Spleen (tissue), 13 donors: ENCODE data around the gene PARVB. TPM values are rescaled to one million over a fixed set of nuclear protein-coding genes. Genes with fewer than 3 reads are reported as not detected.
A peak's percentile ranks its signal among the peaks of the same experiment; 100 is the strongest.

Source experiments
- DNase-seq: peaks from one replicate; pipeline ENCODE4 v3.0.0-alpha.2; 2020
- H3K27ac ChIP-seq, 8 donors: fragments of 200-600 bp; sonication (generic) in 7 of 8; 1 replicate in 4 of 8; 2 replicates in 4 of 8; pipeline versions ENCODE4 v1.5.0 to v1.8.0; 2016 to 2021; ENCODE audit warnings: inconsistent platforms in 4 of 8, mild to moderate bottlenecking in 4 of 8, moderate library complexity in 1 of 8
- H3K27me3 ChIP-seq, 7 donors: fragments of 200-600 bp; sonication (generic) in 6 of 7; replicated peaks in 1 of 7; 1 replicate in 4 of 7; 2 replicates in 3 of 7; pipeline versions ENCODE4 v1.5.0 to v1.8.0; 2016 to 2021; ENCODE audit warnings: inconsistent platforms in 3 of 7, mild to moderate bottlenecking in 1 of 7
- H3K36me3 ChIP-seq, 6 donors: fragments of 200-600 bp; sonication (generic) in 5 of 6; 1 replicate in 4 of 6; 2 replicates in 2 of 6; pipeline versions ENCODE4 v1.5.0 to v1.8.0; 2016 to 2021; ENCODE audit warnings: inconsistent platforms in 2 of 6
- H3K4me1 ChIP-seq, 6 donors: fragments of 200-600 bp; sonication (generic) in 5 of 6; 1 replicate in 3 of 6; 2 replicates in 3 of 6; pipeline versions ENCODE4 v1.5.0 to v1.8.0; 2016 to 2021; ENCODE audit warnings: inconsistent platforms in 3 of 6
- H3K4me3 ChIP-seq, 8 donors: fragments of 200-600 bp; sonication (generic) in 7 of 8; 1 replicate in 4 of 8; 2 replicates in 4 of 8; pipeline versions ENCODE4 v1.5.0 to v1.8.0; 2016 to 2021; ENCODE audit warnings: inconsistent platforms in 4 of 8, mild to moderate bottlenecking in 4 of 8, moderate library complexity in 2 of 8
- H3K9me3 ChIP-seq, 8 donors: fragments of 200-600 bp; sonication (generic) in 7 of 8; 1 replicate in 4 of 8; 2 replicates in 4 of 8; pipeline versions ENCODE4 v1.5.0 to v1.8.0; 2016 to 2021; ENCODE audit warnings: inconsistent platforms in 4 of 8
- POLR2A ChIP-seq, 3 donors: fragments of 450-650 bp; IDR thresholded peaks; one replicate each; pipeline ENCODE4 v1.5.1; 2017; ENCODE audit warnings: antibody characterized with exemption in 3 of 3, mild to moderate bottlenecking in 1 of 3
- POLR2AphosphoS5 ChIP-seq, 3 donors: sonication (generic); formaldehyde crosslinking; IDR thresholded peaks; one replicate each; pipeline ENCODE4 v1.5.1; 2017; ENCODE audit warnings: antibody characterized with exemption in 3 of 3
- WGBS, 5 donors: extraction: QIAGEN DNeasy Blood & Tissue Kit in 3 of 5; methylation state at CpG; one replicate each; pipeline versions ENCODE4 v1.1.5 to v1.1.7; 2013 to 2018; 5-methylcytosine and 5-hydroxymethylcytosine counted together
- intact Hi-C: fragments of 100-400 bp; cut with DNase I; formaldehyde crosslinking; loops from one replicate; pipeline ENCODE4 v1.15.0; 2023; ENCODE audit warnings: low total_unique reads
- long read RNA-seq, 2 donors: transcript quantifications; one replicate each; lab custom pipeline, GENCODE V29; 2026
- polyA plus RNA-seq, 3 donors: library from polyadenylated mRNA; stranded (reverse); fragments of 200-250 nt; gene quantifications; one replicate each; pipeline ENCODE4 v1.2.1, GENCODE V29; 2013
- total RNA-seq, 7 donors: library from RNA; depleted of rRNA in 3 of 7; stranded (reverse); fragments of >200 nt in 3 of 7; fragmentation: NEBNext Ultra II Directional in 4 of 7; extraction: Animal tissue kit (Norgen Biotek cat#: 25700) in 4 of 7; gene quantifications; one replicate each; pipeline versions ENCODE4 v1.1.0 to v1.2.1, GENCODE V29; 2016 to 2021
- TF ChIP-seq, protein P1 (sequence below), 11 experiments: fragments of 200-600 bp in 7 of 11; fragments of 450-650 bp in 4 of 11; sonication (generic) in 4 of 11; IDR thresholded peaks in 8 of 11; conservative IDR thresholded peaks in 3 of 11; 1 replicate in 7 of 11; 2 replicates in 4 of 11; pipeline versions ENCODE4 v1.4.0 to v1.8.0; 2016 to 2021; ENCODE audit warnings: antibody characterized with exemption in 11 of 11, inconsistent platforms in 4 of 11, mild to moderate bottlenecking in 1 of 11
- donor health status: healthy with polysubstance abuse.
- donor health status: DM: no; HTN: no; CAD: no; lungs with moderate emphysema.
- donor health status: DM: no; HTN: no; CAD: no.
- donor health status: Bipolar disorder and iron deficiency.
- donor health status: healthy.
- donor health status: DM: no; HTN: no; CAD: no.
- donor health status: DM: yes; HTN: yes; CAD: no.

Gene PARVB, protein sequence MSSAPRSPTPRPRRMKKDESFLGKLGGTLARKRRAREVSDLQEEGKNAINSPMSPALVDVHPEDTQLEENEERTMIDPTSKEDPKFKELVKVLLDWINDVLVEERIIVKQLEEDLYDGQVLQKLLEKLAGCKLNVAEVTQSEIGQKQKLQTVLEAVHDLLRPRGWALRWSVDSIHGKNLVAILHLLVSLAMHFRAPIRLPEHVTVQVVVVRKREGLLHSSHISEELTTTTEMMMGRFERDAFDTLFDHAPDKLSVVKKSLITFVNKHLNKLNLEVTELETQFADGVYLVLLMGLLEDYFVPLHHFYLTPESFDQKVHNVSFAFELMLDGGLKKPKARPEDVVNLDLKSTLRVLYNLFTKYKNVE
- total RNA-seq (10 to 100 TPM; 32.5 to 61.9 (median 57.1) TPM), polyA plus RNA-seq (10 to 100 TPM; 24.0 to 40.5 (median 37.7) TPM)
- long read RNA-seq, donor 1, full-length matches to known transcripts = 8 of 21 reads
- long read RNA-seq, donor 1, partial matches to known transcripts = 8 of 21 reads
- long read RNA-seq, donor 1, other reads (novel, unspliced or antisense) = 5 of 21 reads
- long read RNA-seq, donor 2, full-length matches to known transcripts = 11 of 11 reads
- long read RNA-seq, donor 2, partial matches to known transcripts = 0 of 11 reads
- long read RNA-seq, donor 2, other reads (novel, unspliced or antisense) = 0 of 11 reads

DNA sequence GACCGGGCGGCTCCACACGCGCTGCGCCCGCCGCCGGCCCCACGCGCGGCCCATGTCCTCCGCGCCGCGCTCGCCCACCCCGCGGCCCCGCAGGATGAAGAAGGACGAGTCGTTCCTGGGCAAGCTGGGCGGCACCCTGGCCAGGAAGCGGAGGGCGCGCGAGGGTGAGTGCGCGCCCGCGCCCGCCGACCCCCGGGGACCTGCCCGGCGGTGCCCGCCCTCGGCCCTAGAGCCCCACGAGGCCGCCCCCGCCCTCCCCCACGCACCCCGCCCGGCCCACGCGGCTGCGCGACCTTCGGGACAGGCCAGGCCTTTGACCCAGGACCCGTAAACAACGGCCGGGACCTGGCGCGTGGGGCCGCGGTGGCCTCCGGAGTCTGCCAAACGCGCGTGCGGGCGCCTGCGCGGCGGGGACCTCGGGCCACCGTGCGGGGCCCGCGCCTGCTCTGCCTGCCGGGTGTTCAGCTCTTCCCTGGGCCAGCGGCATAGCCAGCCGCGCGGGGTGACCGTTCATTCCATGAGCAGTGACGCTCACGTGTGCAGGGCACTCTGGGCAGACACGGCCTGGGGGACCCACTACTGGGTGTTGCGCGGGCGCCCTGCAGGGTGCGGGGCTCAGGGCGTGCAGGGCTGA, at the start of gene PARVB:
PARVB (plus strand) TSS at position 15 of the 634 bp plus-strand sequence; CDS start at position 53, 38 bp downstream.
- peak; percentile 87 for DNase-seq

DNA sequence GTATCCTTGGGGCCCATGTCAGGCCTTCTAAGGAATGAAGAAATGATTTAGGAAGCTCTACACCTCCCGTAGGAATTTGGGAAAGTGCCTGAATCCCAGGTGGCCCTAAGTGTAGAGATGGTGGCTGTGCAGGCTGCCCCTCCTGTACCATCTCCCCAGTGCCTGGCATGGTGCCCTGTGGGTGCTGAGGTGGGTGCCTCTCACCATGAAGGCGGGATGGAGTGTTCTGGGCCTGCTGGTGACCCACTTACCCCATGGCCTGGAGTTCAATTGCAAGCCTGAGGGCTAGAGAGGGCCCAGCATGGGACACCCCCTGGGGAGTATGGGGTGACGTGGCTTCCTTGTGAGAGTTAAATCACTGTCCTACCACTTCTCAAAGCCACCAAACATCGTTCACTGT, 49.1 kb upstream of the PARVB start:
- Histone ChIP-seq H3K27me3 (no peaks in the 10 kb centered on the region), H3K36me3 (peaks cover 14 to 100% (median 93%) of the 10 kb centered on the region in 6 donors), H3K27ac (no peak overlapping the region), H3K4me3 (no peak overlapping the region), H3K4me1 (no peaks in the 10 kb centered on the region), H3K9me3 (no peaks in the 10 kb centered on the region)
- TF ChIP-seq, protein P1, sequence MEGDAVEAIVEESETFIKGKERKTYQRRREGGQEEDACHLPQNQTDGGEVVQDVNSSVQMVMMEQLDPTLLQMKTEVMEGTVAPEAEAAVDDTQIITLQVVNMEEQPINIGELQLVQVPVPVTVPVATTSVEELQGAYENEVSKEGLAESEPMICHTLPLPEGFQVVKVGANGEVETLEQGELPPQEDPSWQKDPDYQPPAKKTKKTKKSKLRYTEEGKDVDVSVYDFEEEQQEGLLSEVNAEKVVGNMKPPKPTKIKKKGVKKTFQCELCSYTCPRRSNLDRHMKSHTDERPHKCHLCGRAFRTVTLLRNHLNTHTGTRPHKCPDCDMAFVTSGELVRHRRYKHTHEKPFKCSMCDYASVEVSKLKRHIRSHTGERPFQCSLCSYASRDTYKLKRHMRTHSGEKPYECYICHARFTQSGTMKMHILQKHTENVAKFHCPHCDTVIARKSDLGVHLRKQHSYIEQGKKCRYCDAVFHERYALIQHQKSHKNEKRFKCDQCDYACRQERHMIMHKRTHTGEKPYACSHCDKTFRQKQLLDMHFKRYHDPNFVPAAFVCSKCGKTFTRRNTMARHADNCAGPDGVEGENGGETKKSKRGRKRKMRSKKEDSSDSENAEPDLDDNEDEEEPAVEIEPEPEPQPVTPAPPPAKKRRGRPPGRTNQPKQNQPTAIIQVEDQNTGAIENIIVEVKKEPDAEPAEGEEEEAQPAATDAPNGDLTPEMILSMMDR (IDR thresholded peaks at IDR 0.05 in 8 of 11, conservative IDR thresholded peaks at IDR 0.05 in 3 of 11) = no peak
- no peak for TF ChIP-seq POLR2A (IDR thresholded peaks at IDR 0.05)
- TF ChIP-seq POLR2AphosphoS5 (IDR thresholded peaks at IDR 0.05) = no peak
- WGBS, 5 donors = 60 to 91% (median 70%) methylated on average over 3 to 4 of the region's 4 CpGs
- peak; percentile 40 for DNase-seq
- intact Hi-C loops = no loop called here

More for the DNA sequence above, at the start of gene PARVB:
- peaks cover 22 to 72% (median 64%) of the 10 kb centered on the region in 6 donors for H3K4me1 ChIP-seq
- WGBS, 5 donors = 0 to 5% (median 2%) methylated on average over 18 to 83 of the region's 83 CpGs
- no peaks in the 10 kb centered on the region for H3K36me3 ChIP-seq
- intact Hi-C loops = no loop called here
- H3K27me3 ChIP-seq = peaks cover 0 to 6% (median 0%) of the 10 kb centered on the region in 7 donors
- H3K4me3 ChIP-seq = peak within 1 kb of the TSS; percentile 41 to 74 (median 61)
- peak within 1 kb of the TSS; percentile 90 to 99 (median 94) for H3K27ac ChIP-seq
- TF ChIP-seq POLR2AphosphoS5 (IDR thresholded peaks at IDR 0.05) = peak in 2 of 3 donors; percentile 44 to 57
- TF ChIP-seq, protein P1 (IDR thresholded peaks at IDR 0.05 in 8 of 11, conservative IDR thresholded peaks at IDR 0.05 in 3 of 11) = no peak
- no peaks in the 10 kb centered on the region for H3K9me3 ChIP-seq

DNA sequence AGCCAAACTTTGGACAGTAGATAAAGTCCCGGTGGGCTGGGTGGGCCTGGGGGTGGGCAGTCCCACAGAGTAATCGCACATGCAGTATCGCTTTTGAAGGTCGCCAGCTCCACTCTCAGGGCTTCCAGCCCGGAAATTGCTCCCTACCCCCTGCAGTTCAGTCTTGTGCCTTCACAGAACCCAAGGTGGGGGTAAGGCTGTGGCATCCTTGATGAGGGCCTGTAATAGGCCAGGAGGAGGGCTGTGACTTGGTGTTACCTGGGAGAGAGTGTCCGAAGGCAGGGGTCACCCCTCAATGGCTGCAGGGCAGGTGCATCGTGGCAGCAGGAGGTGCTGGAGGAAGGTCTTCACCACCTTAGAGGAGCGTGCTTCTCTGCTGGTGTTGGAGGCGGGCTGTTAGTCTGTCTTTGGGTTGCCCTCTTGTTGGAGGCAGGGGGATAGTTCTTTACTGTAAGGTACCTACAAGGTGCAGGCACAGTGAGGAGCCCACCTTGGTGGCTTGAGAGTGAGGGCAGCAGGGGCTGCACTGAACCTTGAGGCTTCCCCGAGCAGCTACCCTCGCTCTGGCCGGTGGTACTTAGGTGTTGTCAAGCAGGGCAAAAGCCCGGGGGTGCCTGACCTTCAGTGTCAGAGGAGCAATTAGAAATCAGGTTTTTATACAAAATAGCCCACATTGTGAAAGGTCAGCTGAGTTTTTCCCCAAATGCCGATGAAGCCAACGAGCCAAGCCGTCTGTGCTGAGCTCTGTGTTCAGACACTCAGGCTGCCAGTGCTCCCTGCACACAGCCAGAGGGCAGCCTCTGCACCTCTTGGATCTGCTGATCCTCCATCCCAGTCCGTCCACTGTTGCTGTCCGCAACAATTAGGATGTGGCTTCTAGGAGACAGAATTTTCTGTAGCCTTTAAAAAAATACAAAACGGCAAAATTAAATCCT, 47.0 kb upstream of the PARVB start:
- Histone ChIP-seq H3K9me3 (no peaks in the 10 kb centered on the region), H3K27ac (no peak overlapping the region), H3K36me3 (peaks cover 14 to 100% (median 95%) of the 10 kb centered on the region in 6 donors), H3K4me1 (no peaks in the 10 kb centered on the region), H3K27me3 (no peaks in the 10 kb centered on the region), H3K4me3 (no peak overlapping the region)
- peak; percentile 42 for DNase-seq
- 90 to 93% (median 90%) methylated on average over 19 of the region's 19 CpGs for WGBS, 5 donors
- TF ChIP-seq POLR2A (IDR thresholded peaks at IDR 0.05) = no peak
- no peak for TF ChIP-seq POLR2AphosphoS5 (IDR thresholded peaks at IDR 0.05)
- TF ChIP-seq, protein P1 (IDR thresholded peaks at IDR 0.05 in 8 of 11, conservative IDR thresholded peaks at IDR 0.05 in 3 of 11) = no peak
- intact Hi-C loops = no loop called here
